Choroid plexus epithelial cell (primary cell): Measurements from ENCODE around the gene MYH9.

Experiments used
- DNase-seq: peaks from one replicate; pipeline ENCODE4 v3.0.0-alpha.2; 2010; ENCODE audit warnings: low read depth
- H3K4me3 ChIP-seq: 2 replicates; pipeline ENCODE4 v1.5.1; 2011; ENCODE audit warnings: low read depth, mild to moderate bottlenecking, control low read depth, low read length, moderate library complexity
- TF ChIP-seq, protein P1 (sequence below): conservative IDR thresholded peaks from 2 replicates; pipeline ENCODE4 v1.5.1; 2011; ENCODE audit warnings: low read depth, mild to moderate bottlenecking, control low read depth, inconsistent platforms, low read length, moderate library complexity

The MYH9 gene

GRCh38 chr22:36287881-36288515 is 99.8 kb downstream of the MYH9 start:
- H3K4me3 ChIP-seq = no peak overlapping the region
- TF ChIP-seq, protein P1, sequence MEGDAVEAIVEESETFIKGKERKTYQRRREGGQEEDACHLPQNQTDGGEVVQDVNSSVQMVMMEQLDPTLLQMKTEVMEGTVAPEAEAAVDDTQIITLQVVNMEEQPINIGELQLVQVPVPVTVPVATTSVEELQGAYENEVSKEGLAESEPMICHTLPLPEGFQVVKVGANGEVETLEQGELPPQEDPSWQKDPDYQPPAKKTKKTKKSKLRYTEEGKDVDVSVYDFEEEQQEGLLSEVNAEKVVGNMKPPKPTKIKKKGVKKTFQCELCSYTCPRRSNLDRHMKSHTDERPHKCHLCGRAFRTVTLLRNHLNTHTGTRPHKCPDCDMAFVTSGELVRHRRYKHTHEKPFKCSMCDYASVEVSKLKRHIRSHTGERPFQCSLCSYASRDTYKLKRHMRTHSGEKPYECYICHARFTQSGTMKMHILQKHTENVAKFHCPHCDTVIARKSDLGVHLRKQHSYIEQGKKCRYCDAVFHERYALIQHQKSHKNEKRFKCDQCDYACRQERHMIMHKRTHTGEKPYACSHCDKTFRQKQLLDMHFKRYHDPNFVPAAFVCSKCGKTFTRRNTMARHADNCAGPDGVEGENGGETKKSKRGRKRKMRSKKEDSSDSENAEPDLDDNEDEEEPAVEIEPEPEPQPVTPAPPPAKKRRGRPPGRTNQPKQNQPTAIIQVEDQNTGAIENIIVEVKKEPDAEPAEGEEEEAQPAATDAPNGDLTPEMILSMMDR = no peak
- peak; percentile 44 for DNase-seq

DNA sequence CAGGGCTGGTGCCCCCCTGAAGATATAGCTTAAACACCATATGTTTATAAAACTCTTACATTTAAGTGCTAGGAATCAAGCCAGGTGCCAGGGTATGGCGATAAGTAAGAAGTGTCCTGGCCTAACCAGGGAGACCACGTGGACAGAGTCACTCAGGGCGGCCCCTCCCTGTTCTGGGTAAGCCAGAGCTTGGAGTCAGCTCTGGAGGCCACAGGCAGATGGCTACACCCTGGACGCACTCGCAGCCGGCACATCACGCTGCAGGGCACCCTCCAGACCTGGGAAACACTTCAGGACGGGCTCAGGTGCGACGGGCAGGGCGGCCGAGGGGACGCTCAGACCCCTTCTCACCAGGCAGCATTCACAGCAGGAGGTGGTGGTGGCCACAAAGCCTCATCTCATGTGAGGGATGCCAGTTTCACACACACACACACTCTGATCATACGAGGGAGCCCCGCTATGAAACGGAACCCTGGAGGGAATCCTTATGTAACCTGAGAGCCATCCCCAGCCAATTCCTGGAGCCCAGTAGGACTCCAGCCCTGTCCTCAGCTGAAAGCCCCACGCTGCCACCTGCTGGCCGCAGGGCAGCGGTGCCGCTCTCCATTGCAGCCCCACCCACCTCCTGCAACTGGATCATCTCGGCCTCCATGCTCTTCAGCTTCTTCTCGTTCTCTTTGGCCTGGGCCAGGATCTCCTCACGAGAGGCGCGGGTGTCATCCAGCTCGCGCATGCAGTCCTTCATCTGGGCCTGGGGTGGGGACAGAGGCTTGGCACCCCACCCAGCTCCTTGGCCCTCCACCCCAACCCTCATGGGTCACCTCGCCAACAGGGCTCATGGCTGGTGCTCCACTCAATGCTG is 101.4 kb downstream of the MYH9 start:
- TF ChIP-seq, protein P1 = peak; percentile 98
- DNase-seq = peak; percentile 92
- no peak overlapping the region for H3K4me3 ChIP-seq

DNA sequence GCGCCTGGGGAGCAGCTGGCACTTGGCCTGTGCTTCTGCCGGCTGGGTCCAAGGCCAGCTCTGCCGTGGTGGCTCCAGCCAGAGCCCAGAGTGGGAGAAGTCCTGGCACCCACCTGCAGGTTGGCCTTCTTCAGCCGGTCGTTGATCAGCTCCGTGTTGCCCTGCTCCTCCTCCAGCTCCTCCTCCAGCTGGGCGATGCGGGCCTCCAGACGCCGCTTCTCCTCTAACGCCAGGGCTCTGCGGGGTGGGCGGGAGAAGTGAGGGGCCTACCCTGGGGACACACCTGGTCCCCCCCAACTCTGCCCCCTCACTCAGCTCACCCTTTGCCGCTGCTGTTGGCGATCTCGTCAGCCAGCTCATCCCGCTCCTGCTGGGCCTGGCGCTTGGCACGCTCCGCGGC is 102.2 kb downstream of the MYH9 start:
- DNase-seq = no peak
- TF ChIP-seq, protein P1 = no peak
- H3K4me3 ChIP-seq = no peak overlapping the region

DNA sequence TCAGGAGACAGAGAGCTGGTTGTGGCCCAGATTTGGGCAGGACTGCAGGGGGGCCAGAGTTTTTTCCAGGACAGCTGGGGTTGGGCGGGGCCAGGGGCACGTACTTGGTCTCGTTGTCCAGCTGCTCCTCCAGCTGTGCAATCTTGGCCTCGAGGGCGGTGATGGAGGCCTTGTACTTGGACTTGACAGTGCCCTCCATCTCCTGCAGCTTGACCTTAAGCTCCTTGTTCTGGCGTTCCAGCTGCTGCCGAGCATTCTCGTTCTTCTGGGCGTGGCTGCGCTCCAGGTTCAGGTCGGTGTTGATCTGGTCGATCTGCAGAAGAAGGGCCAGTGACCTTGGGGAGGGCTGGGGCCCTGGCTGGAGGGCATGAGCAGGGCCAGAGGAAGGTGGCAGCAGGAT is 102.8 kb downstream of the MYH9 start:
- TF ChIP-seq, protein P1 = no peak
- DNase-seq = no peak
- no peak overlapping the region for H3K4me3 ChIP-seq

GRCh38 chr22:36284171-36284571 is 103.6 kb downstream of the MYH9 start:
- no peak overlapping the region for H3K4me3 ChIP-seq
- DNase-seq = no peak
- TF ChIP-seq, protein P1 = no peak

- TF ChIP-seq, protein P1 = no peak
- DNase-seq = no peak
- no peak overlapping the region for H3K4me3 ChIP-seq
Observed at GRCh38 chr22:36282328-36282831, 105.4 kb downstream of the MYH9 start.
